Measurements from ENCODE around the gene NLGN1.

The NLGN1 gene

DNA sequence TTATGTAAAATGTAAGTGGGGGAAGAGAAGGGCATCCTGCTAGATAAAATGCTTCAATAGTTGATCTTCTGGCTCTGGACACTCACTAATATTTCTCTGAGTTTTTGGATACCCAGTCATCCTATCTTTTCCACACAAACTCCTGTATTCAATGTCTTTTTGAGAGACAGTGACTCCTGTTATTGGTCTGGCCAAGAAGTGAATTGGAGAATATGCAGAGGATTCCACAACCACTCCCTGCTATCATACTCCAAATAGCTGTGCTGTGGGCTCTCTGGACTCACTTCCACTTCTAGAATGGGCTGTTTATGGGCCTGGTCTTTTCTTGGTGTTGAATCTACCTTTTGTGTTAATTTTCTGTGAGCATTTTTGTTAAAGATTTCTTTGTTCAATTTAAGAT is 376.8 kb downstream of the NLGN1 start:
- TF ChIP-seq ARNTL (CRISPR knock-in tag; IDR thresholded peaks at IDR 0.05; ENCODE audit: borderline replicate concordance, low read depth) (no peak), ZC3H10 (CRISPR knock-in tag; IDR thresholded peaks at IDR 0.05) (no peak), ESRRG (CRISPR knock-in tag; IDR thresholded peaks at IDR 0.05) (no peak)
- TF ChIP-seq, protein P1, sequence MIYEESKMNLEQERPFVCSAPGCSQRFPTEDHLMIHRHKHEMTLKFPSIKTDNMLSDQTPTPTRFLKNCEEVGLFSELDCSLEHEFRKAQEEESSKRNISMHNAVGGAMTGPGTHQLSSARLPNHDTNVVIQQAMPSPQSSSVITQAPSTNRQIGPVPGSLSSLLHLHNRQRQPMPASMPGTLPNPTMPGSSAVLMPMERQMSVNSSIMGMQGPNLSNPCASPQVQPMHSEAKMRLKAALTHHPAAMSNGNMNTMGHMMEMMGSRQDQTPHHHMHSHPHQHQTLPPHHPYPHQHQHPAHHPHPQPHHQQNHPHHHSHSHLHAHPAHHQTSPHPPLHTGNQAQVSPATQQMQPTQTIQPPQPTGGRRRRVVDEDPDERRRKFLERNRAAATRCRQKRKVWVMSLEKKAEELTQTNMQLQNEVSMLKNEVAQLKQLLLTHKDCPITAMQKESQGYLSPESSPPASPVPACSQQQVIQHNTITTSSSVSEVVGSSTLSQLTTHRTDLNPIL (CRISPR knock-in tag; IDR thresholded peaks at IDR 0.05; ENCODE audit: low read depth) = no peak
- TF ChIP-seq, protein P2, sequence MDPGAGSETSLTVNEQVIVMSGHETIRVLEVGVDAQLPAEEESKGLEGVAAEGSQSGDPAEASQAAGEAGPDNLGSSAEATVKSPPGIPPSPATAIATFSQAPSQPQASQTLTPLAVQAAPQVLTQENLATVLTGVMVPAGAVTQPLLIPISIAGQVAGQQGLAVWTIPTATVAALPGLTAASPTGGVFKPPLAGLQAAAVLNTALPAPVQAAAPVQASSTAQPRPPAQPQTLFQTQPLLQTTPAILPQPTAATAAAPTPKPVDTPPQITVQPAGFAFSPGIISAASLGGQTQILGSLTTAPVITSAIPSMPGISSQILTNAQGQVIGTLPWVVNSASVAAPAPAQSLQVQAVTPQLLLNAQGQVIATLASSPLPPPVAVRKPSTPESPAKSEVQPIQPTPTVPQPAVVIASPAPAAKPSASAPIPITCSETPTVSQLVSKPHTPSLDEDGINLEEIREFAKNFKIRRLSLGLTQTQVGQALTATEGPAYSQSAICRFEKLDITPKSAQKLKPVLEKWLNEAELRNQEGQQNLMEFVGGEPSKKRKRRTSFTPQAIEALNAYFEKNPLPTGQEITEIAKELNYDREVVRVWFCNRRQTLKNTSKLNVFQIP (CRISPR knock-in tag; IDR thresholded peaks at IDR 0.05; ENCODE audit: borderline replicate concordance, low read depth) = no peak
- ATAC-seq = no peak

- TF ChIP-seq CSDC2 (CRISPR knock-in tag; IDR thresholded peaks at IDR 0.05) (no peak), OSR1 (CRISPR knock-in tag; IDR thresholded peaks at IDR 0.05) (no peak), TOX (CRISPR knock-in tag; IDR thresholded peaks at IDR 0.05; ENCODE audit: borderline replicate concordance) (no peak), ZC3H10 (CRISPR knock-in tag; IDR thresholded peaks at IDR 0.05) (no peak), ZNF565 (CRISPR knock-in tag; conservative IDR thresholded peaks at IDR 0.05; ENCODE audit: low read depth) (no peak), ZFP3 (CRISPR knock-in tag; IDR thresholded peaks at IDR 0.05) (no peak), ZNF8 (CRISPR knock-in tag; IDR thresholded peaks at IDR 0.05) (no peak), SNAI2 (CRISPR knock-in tag; IDR thresholded peaks at IDR 0.05) (no peak), ZNF70 (CRISPR knock-in tag; IDR thresholded peaks at IDR 0.05) (no peak), ISL1 (CRISPR knock-in tag; IDR thresholded peaks at IDR 0.05) (no peak), TSHZ2 (CRISPR knock-in tag; IDR thresholded peaks at IDR 0.05) (no peak), PPARA (CRISPR knock-in tag; IDR thresholded peaks at IDR 0.05; ENCODE audit: borderline replicate concordance) (no peak), BACH2 (CRISPR knock-in tag; IDR thresholded peaks at IDR 0.05; ENCODE audit: borderline replicate concordance) (no peak)
- TF ChIP-seq, protein P3, sequence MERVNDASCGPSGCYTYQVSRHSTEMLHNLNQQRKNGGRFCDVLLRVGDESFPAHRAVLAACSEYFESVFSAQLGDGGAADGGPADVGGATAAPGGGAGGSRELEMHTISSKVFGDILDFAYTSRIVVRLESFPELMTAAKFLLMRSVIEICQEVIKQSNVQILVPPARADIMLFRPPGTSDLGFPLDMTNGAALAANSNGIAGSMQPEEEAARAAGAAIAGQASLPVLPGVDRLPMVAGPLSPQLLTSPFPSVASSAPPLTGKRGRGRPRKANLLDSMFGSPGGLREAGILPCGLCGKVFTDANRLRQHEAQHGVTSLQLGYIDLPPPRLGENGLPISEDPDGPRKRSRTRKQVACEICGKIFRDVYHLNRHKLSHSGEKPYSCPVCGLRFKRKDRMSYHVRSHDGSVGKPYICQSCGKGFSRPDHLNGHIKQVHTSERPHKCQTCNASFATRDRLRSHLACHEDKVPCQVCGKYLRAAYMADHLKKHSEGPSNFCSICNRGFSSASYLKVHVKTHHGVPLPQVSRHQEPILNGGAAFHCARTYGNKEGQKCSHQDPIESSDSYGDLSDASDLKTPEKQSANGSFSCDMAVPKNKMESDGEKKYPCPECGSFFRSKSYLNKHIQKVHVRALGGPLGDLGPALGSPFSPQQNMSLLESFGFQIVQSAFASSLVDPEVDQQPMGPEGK (CRISPR knock-in tag; IDR thresholded peaks at IDR 0.05; ENCODE audit: borderline replicate concordance) = no peak
- ATAC-seq = no peak
These were observed 380.7 kb downstream of the NLGN1 start for GRCh38 chr3:173778251-173778650.

DNA sequence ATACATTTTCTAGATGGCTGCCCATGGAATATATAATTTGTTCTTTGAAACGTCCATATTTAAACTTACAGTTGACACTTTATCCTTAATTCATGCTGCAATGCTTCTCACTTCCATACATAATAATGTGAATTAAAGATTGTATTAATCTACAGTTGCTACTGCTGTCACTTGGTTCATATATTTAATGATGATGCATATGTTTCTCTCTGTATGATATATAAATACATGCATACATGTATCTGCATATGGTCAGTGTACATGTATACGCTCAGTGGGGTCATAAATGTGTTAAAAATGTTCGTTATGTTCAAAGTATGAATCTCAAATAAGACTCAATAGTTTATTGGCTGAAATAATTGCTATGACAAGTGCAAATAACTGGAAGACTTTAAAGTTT is 382.5 kb downstream of the NLGN1 start:
- no peak for ATAC-seq
- TF ChIP-seq ZNF8 (CRISPR knock-in tag; IDR thresholded peaks at IDR 0.05) (no peak), ISL1 (CRISPR knock-in tag; IDR thresholded peaks at IDR 0.05) (no peak), ZFP3 (CRISPR knock-in tag; IDR thresholded peaks at IDR 0.05) (no peak), ZNF70 (CRISPR knock-in tag; IDR thresholded peaks at IDR 0.05) (no peak)
- TF ChIP-seq, protein P4, sequence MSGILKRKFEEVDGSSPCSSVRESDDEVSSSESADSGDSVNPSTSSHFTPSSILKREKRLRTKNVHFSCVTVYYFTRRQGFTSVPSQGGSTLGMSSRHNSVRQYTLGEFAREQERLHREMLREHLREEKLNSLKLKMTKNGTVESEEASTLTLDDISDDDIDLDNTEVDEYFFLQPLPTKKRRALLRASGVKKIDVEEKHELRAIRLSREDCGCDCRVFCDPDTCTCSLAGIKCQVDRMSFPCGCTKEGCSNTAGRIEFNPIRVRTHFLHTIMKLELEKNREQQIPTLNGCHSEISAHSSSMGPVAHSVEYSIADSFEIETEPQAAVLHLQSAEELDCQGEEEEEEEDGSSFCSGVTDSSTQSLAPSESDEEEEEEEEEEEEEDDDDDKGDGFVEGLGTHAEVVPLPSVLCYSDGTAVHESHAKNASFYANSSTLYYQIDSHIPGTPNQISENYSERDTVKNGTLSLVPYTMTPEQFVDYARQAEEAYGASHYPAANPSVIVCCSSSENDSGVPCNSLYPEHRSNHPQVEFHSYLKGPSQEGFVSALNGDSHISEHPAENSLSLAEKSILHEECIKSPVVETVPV (CRISPR knock-in tag; IDR thresholded peaks at IDR 0.05) = no peak

- no peak for ATAC-seq
- TF ChIP-seq ISL1 (CRISPR knock-in tag; IDR thresholded peaks at IDR 0.05) = no peak
- TF ChIP-seq, protein P2 (CRISPR knock-in tag; IDR thresholded peaks at IDR 0.05; ENCODE audit: borderline replicate concordance, low read depth) = no peak
These were observed 387.5 kb downstream of the NLGN1 start for GRCh38 chr3:173785004-173785403.

Measured in SK-N-SH treated with all-trans-retinoic acid at 6 μM for 48 hours (cell line).